Measurements from ENCODE around the gene GLI2.

- TF ChIP-seq POLR2A (IDR thresholded peaks at IDR 0.05; ENCODE audit: low read length) (no peak), CTCF (IDR thresholded peaks at IDR 0.05) (no peak), ZSCAN20 (CRISPR knock-in tag; IDR thresholded peaks at IDR 0.05) (no peak), ELK1 (IDR thresholded peaks at IDR 0.05; ENCODE audit: low read depth, low read length) (no peak), POLR2AphosphoS2 (conservative IDR thresholded peaks at IDR 0.05; ENCODE audit: low read length) (no peak), MAFK (IDR thresholded peaks at IDR 0.05; ENCODE audit: partially characterized antibody) (no peak), CEBPB (IDR thresholded peaks at IDR 0.05) (no peak), ZFP36 (IDR thresholded peaks at IDR 0.05; ENCODE audit: borderline replicate concordance, partially characterized antibody) (no peak), NR3C1 (IDR thresholded peaks at IDR 0.05) (no peak), JUN (IDR thresholded peaks at IDR 0.05) (no peak)
These were observed 27.9 kb upstream of the GLI2 start for GRCh38 chr2:120707816-120708215.

Data from A549 (cell line).